ENCODE results near the gene CELA3B. TPM values are rescaled to one million over a fixed set of nuclear protein-coding genes. Genes with fewer than 3 reads are reported as not detected.

Gene CELA3B
- total RNA-seq, 1 donor, result not detected

DNA sequence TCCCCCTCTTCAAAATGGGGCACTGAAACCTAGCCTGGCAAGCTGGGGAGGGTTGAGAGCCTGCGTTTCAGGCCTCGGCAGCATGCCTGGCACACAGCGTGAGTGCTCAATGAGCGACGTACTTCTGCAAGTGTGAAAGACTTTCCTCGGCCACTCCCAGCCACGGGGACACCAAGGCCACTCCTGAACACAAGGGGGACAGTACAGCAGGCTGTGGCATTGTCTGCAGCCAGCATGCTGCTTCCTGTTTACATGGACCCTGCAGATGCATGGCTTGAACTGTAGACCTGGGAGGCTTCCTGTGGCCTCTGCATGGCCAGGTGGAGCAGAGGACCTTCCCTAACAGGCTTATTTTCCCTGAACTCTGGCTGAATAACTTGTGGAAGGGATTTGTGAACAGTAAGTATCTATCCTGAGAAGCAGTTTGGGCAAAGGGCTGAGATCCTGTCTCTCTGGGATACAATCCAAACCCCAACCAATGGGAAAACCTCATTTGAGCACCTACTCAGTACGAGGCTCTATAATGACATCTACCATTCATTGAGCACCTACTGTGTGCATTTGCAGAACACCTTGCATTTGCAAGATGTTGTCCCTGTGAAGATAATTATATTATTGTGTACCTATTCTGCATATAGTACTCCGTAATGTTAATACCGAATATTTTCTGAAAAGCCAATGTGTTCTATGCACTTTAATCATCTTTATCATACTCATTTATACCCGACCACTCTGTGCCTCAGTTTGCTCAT, 29.8 kb upstream of the CELA3B start:
- DNase-seq (ENCODE audit: low read depth), result no peak
- no peak overlapping the region for H3K4me3 ChIP-seq (ENCODE audit: low read depth, low read length)
- TF ChIP-seq, protein P1, sequence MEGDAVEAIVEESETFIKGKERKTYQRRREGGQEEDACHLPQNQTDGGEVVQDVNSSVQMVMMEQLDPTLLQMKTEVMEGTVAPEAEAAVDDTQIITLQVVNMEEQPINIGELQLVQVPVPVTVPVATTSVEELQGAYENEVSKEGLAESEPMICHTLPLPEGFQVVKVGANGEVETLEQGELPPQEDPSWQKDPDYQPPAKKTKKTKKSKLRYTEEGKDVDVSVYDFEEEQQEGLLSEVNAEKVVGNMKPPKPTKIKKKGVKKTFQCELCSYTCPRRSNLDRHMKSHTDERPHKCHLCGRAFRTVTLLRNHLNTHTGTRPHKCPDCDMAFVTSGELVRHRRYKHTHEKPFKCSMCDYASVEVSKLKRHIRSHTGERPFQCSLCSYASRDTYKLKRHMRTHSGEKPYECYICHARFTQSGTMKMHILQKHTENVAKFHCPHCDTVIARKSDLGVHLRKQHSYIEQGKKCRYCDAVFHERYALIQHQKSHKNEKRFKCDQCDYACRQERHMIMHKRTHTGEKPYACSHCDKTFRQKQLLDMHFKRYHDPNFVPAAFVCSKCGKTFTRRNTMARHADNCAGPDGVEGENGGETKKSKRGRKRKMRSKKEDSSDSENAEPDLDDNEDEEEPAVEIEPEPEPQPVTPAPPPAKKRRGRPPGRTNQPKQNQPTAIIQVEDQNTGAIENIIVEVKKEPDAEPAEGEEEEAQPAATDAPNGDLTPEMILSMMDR (IDR thresholded peaks at IDR 0.05; ENCODE audit: insufficient read depth, low read depth, low read length), result no peak

DNA sequence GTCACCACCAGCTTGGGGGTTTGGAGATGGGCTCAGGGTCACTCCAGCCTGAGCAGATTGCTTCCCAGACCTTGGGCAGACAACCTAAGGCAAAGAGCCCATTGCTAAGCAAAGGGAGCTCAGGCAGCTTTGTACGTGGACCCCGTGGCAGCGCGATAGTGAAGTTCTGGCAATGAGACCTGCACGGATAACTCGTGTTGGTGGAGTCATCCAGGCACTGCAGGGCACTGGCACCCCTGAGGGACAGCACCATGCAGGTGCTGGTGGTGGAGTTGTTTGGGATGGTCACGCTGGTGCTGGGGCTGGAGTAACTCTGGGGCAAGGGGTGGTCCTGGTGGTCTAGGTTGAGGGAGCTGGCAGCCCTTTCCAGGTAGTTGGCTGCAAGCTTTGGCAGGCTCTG, 26.1 kb upstream of the CELA3B start:
- TF ChIP-seq, protein P1 (IDR thresholded peaks at IDR 0.05; ENCODE audit: insufficient read depth, low read depth, low read length), result no peak
- no peak overlapping the region for H3K4me3 ChIP-seq (ENCODE audit: low read depth, low read length)
- no peak for DNase-seq (ENCODE audit: low read depth)

DNA sequence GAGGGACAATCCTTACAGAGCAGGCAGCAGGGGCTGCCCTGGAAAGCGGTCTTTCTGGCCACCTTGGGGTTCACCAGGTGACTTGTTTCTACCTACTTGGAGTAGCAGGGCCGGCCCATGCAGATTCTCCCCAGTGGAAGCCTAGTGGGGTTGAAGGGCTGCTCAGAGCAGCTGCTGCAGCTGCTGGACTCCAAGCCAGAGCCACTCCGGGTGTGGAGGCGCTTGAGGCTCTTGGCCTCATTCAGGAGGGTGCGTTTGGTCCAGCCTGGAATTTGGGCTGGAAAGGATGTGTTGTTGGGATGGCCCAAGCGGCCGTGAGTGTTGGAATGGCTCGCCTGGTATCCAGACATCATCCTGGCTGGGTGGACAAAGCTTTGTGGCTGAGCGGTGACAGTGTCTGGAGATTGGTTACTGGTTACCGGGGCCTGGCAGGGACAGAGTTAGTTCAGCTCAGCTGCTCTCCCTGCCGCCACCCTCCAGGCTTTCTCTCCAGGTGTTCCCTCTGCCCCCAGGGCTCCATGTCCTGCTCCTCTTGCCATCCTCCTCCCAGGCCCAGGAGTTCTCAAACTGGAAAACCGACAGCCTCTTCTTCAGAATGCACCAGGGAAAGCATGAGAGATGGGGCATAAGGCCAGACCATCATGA, 25.5 kb upstream of the CELA3B start:
- TF ChIP-seq, protein P1 (IDR thresholded peaks at IDR 0.05; ENCODE audit: insufficient read depth, low read depth, low read length), result no peak
- DNase-seq (ENCODE audit: low read depth), result no peak
- H3K4me3 ChIP-seq (ENCODE audit: low read depth, low read length), result no peak overlapping the region

DNA sequence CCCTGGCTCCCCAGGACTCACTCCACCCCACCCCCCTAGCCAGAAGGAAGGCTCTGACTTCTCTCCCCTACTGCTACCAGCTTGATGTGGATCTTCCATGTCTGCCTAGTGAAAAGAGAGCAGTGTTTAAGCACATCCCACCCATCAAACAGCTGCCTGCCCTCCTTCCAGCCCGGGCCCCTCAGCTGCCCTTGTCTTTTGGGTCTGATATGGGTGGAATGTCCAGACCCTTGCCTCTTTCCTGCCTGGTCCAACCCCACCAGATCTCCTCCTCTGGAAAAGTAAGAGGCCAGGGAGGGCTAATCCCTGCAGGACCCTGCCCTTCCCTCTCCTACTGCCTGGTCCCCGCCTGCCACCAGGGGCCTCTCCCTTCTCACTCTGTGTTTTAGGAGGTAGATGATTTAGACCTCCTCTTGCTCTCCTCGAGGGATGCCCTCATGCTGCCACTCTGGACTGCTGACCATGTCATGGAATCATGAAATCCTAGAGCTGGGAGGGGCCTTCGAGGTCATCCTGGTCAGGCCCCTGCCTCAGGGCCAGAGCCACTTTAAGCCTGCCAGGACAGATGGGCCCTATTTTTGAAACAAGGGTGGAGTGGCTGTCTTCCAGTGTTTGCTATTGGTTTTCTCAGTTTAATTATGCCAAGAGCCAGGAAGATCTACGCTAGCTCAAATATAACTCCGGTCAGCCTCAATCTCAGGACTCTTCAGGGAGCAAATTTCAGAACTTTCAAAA, 23.9 kb upstream of the CELA3B start:
- no peak overlapping the region for H3K4me3 ChIP-seq (ENCODE audit: low read depth, low read length)
- TF ChIP-seq, protein P1 (IDR thresholded peaks at IDR 0.05; ENCODE audit: insufficient read depth, low read depth, low read length), result no peak
- no peak for DNase-seq (ENCODE audit: low read depth)

DNA sequence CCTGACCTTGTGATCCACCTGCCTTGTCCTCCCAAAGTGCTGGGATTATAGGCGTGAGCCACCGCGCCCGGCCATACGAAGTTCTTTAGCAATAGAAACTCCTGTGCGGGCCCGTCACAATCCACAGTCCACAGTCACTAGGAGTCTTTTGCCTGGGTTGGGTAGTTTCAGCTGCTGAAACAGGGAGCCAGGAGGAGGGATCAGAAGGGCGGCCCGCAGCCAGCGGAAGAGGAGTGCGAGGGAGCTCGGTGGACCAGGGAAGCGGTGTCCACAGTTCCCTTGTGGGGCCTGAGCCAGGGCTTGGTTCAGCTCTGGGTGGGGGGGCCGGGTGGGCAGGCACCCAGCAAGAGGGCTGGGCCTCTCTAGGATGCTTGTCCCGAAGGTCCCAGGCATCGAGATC, 21.8 kb upstream of the CELA3B start:
- DNase-seq (ENCODE audit: low read depth), result no peak
- TF ChIP-seq, protein P1 (IDR thresholded peaks at IDR 0.05; ENCODE audit: insufficient read depth, low read depth, low read length), result no peak
- H3K4me3 ChIP-seq (ENCODE audit: low read depth, low read length), result no peak overlapping the region

DNA sequence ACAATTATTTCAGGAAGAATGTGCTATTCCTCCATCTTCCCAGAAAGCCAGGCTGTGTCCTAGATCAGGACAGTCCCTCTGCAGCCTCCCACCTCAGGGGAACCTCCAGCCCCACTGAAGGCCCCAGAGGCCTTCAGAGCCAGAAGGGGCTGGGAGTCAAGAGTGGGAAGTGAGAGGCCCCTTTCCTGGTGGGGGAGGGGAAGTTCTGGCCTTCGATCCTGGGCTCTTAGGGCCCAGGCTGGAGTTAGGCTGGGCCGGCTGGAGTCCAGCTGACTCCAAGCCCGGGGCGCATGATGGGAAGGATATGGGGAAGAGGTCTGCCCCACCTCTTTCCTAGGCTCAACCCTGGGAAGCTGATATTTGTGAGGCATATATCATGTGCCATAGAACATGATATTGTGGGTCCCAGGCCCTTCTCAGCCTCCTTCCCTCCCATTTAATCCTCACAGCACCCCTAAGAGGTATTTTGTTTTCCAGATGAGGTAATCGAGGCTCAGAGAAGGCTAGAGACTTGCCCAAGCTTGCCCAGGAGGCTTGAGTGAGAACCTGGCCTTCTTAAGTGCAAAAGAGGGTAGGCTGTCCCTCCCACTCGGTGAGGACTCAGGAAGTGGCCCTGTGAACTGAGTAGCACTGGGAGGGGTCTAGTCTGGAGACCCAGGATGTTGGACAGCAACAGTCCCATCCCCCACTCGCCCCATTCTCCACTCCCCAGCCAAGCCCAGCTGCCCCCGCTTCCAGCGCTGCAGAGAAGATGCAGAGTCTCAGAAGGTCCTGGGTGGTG, 21.1 kb upstream of the CELA3B start:
- TF ChIP-seq, protein P1 (IDR thresholded peaks at IDR 0.05; ENCODE audit: insufficient read depth, low read depth, low read length), result no peak
- no peak overlapping the region for H3K4me3 ChIP-seq (ENCODE audit: low read depth, low read length)
- no peak for DNase-seq (ENCODE audit: low read depth)

Measured in fibroblast of villous mesenchyme (primary cell).